Measurements from ENCODE around the gene PLXND1. TPM values are rescaled to one million over a fixed set of nuclear protein-coding genes. Genes with fewer than 3 reads are reported as not detected.
A peak's percentile ranks its signal among the peaks of the same experiment; 100 is the strongest.

PLXND1 gene
- total RNA-seq, 2 donors from 2014 or later, result 2.8 to 4.8 TPM

DNA sequence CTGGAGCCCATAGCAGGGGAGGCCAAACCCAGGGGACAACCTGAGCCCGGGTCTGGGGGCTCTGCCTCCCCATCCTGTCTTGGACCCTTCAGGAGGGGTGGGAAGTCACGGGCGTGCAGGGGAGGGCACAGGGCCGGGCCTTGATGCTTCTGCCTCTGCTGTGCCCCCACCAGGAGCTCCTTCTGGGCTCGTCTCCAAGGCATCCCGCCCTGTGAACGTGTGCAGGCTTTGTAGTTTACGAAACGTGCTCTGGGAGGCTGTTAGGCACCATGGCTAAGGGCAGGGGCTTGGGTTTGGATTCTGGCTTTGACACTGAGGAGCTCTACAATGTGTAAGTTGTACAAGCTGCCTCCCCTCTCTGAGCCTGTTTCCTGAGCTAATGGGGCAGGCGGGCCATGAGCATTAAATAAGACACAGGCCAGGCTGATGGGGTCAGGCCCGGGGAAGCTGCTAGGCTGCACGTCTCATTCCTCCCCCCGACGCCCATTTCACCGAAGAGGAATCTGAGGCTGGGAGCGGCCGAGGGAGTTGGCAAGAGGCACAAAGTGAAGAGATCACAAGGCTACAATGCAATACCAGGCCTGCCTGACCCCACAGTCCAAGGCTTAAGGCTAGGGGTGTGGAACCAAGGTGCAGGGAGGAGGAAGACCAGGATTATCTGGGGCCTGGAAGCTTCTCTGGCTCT, 19.6 kb downstream of the PLXND1 start:
- no peaks in the 10 kb centered on the region for H3K36me3 Mint-ChIP-seq
- DNase-seq (ENCODE audit: low spot score), result no peak
- no peaks in the 10 kb centered on the region for H3K27me3 Mint-ChIP-seq
- no peak overlapping the region for H3K27ac Mint-ChIP-seq
- no peaks in the 10 kb centered on the region for H3K9me3 Mint-ChIP-seq
- ATAC-seq, result no peak
- H3K4me1 Mint-ChIP-seq (ENCODE audit: low read depth in 2 of 2), result peaks cover 13 to 17% of the 10 kb centered on the region in 2 donors
- H3K4me3 Mint-ChIP-seq, result no peak overlapping the region

DNA sequence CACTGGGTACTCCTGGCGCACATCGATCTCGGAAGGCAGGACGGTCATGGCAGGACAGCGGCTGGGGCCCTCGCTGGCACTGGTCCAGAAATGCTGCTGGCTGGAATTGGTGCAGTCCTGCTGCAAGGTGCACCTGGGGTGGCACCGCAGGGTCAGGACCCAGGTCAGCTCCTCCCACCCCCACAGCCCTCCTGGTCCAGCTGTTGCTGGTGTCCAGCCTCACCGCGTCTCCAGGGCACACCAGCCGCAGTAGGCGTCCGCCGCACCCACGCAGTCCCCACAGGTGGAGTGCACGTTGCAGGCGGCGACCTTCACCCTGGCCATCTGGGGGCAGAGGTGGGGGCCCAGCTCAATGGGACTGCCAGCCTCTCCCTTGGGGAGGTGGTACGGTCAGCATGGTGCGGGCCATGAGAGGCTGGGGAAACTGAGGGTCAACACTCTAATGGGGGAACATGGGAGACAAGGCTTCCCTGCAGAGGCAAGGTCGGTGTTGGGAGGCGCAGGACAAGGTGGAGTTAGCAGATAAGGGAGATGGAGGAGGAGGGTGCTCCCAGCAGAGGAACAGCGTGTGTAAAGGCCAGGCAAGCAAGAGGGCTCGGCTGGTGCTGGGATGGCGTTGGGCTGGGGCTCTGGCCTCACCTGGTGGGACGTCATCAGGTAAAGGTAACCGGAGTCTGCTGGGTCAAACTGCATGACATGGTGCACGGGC, 20.4 kb downstream of the PLXND1 start:
- H3K27me3 Mint-ChIP-seq, result no peaks in the 10 kb centered on the region
- H3K27ac Mint-ChIP-seq, result no peak overlapping the region
- H3K36me3 Mint-ChIP-seq, result no peaks in the 10 kb centered on the region
- H3K4me3 Mint-ChIP-seq, result no peak overlapping the region
- DNase-seq (ENCODE audit: low spot score) (no peak), ATAC-seq (no peak)
- no peaks in the 10 kb centered on the region for H3K9me3 Mint-ChIP-seq
- H3K4me1 Mint-ChIP-seq (ENCODE audit: low read depth in 2 of 2), result peaks cover 5 to 13% of the 10 kb centered on the region in 2 donors

GRCh38 chr3:129584631-129585030, 21.8 kb downstream of the PLXND1 start:
- ATAC-seq (no peak), DNase-seq (ENCODE audit: low spot score) (no peak)
- Mint-ChIP-seq H3K27me3 (no peaks in the 10 kb centered on the region), H3K27ac (no peak overlapping the region), H3K4me3 (no peak overlapping the region), H3K36me3 (no peaks in the 10 kb centered on the region), H3K9me3 (no peaks in the 10 kb centered on the region), H3K4me1 (ENCODE audit: low read depth in 2 of 2) (peaks cover 5 to 11% of the 10 kb centered on the region in 2 donors)

- Mint-ChIP-seq H3K4me1 (ENCODE audit: low read depth in 2 of 2) (peaks cover 5 to 17% of the 10 kb centered on the region in 2 donors), H3K4me3 (no peak overlapping the region), H3K36me3 (no peaks in the 10 kb centered on the region), H3K27ac (no peak overlapping the region), H3K9me3 (no peaks in the 10 kb centered on the region), H3K27me3 (no peaks in the 10 kb centered on the region)
- ATAC-seq (no peak), DNase-seq (ENCODE audit: low spot score) (no peak)
These were observed 23.2 kb downstream of the PLXND1 start for GRCh38 chr3:129583289-129583688.

- Mint-ChIP-seq H3K4me3 (no peak overlapping the region), H3K27ac (no peak overlapping the region), H3K4me1 (ENCODE audit: low read depth in 2 of 2) (peaks cover 9 to 19% of the 10 kb centered on the region in 2 donors), H3K36me3 (no peaks in the 10 kb centered on the region), H3K27me3 (no peaks in the 10 kb centered on the region), H3K9me3 (no peaks in the 10 kb centered on the region)
- DNase-seq (ENCODE audit: low spot score) (no peak), ATAC-seq (no peak)
These were observed 23.7 kb downstream of the PLXND1 start for GRCh38 chr3:129582799-129583198.

DNA sequence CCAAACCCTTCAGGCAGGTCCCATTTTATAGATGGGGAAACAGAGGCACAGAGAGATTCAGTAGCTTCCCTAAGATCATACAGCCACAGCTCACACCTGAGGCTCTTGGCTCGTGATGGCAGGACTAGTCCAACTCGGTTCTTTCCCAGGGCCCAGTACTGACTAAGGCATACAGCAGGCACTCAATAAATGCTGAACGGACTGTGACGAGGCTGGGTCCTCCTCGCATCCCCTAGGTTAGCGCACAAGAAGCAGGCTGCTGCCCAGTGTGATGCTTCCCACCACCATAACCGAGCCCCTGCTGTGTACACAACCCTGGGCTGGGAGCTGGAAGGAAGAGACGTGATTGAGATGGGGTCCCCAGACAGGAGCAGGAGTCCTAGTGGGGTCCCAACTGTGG, 24.9 kb downstream of the PLXND1 start:
- H3K36me3 Mint-ChIP-seq, result no peaks in the 10 kb centered on the region
- H3K27ac Mint-ChIP-seq, result no peak overlapping the region
- DNase-seq (ENCODE audit: low spot score) (no peak), ATAC-seq (no peak)
- no peaks in the 10 kb centered on the region for H3K9me3 Mint-ChIP-seq
- H3K27me3 Mint-ChIP-seq, result no peaks in the 10 kb centered on the region
- H3K4me3 Mint-ChIP-seq, result no peak overlapping the region
- H3K4me1 Mint-ChIP-seq (ENCODE audit: low read depth in 2 of 2), result peaks cover 11 to 24% of the 10 kb centered on the region in 2 donors

- Mint-ChIP-seq H3K4me3 (no peak overlapping the region), H3K27me3 (no peaks in the 10 kb centered on the region), H3K4me1 (ENCODE audit: low read depth in 2 of 2) (peaks cover 19 to 36% of the 10 kb centered on the region in 2 donors), H3K27ac (no peak overlapping the region), H3K36me3 (no peaks in the 10 kb centered on the region), H3K9me3 (no peaks in the 10 kb centered on the region)
- DNase-seq (ENCODE audit: low spot score) (no peak), ATAC-seq (no peak)
These were observed 26.5 kb downstream of the PLXND1 start for GRCh38 chr3:129579991-129580390.

- peak overlapping the region; percentile 52 for H3K4me3 Mint-ChIP-seq
- no peak for DNase-seq (ENCODE audit: low spot score)
- no peaks in the 10 kb centered on the region for H3K36me3 Mint-ChIP-seq
- peaks cover 19 to 38% of the 10 kb centered on the region in 2 donors for H3K4me1 Mint-ChIP-seq (ENCODE audit: low read depth in 2 of 2)
- peak in 1 of 2 donors; percentile 31 for ATAC-seq
- no peaks in the 10 kb centered on the region for H3K9me3 Mint-ChIP-seq
- no peaks in the 10 kb centered on the region for H3K27me3 Mint-ChIP-seq
- no peak overlapping the region for H3K27ac Mint-ChIP-seq
These were observed 28.3 kb downstream of the PLXND1 start for GRCh38 chr3:129577925-129578786.

DNA sequence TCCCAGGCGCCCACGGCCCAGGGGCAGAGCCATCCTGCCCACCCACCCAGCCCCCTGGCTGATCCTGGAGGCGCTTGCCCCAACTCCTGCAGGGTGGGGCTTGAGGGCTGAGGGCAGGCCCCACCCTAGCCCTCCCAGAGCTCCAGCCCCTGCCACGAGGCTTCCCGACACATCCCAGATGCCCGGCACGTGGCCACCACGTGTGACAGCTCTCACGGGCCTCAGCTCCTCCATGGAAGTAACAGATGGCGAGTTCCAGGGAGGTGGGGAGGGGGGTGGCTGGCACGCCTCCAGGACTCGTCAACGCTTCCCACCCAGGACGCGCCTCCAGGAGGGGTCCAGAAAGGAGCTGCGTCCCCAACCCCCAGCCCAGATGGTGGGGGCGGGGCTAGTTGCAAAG, 29.1 kb downstream of the PLXND1 start:
- Mint-ChIP-seq H3K27ac (peak overlapping the region in 1 of 2 donors; percentile 59), H3K9me3 (no peaks in the 10 kb centered on the region), H3K4me3 (peak overlapping the region; percentile 52), H3K27me3 (no peaks in the 10 kb centered on the region), H3K36me3 (no peaks in the 10 kb centered on the region), H3K4me1 (ENCODE audit: low read depth in 2 of 2) (peaks cover 19 to 42% of the 10 kb centered on the region in 2 donors)
- no peak for ATAC-seq
- DNase-seq (ENCODE audit: low spot score), result no peak

- Mint-ChIP-seq H3K9me3 (no peaks in the 10 kb centered on the region), H3K27me3 (no peaks in the 10 kb centered on the region), H3K4me1 (ENCODE audit: low read depth in 2 of 2) (peaks cover 23 to 47% of the 10 kb centered on the region in 2 donors), H3K27ac (peak overlapping the region; percentile 59 to 73), H3K4me3 (peak overlapping the region; percentile 30), H3K36me3 (no peaks in the 10 kb centered on the region)
- ATAC-seq (peak; percentile 74 to 81), DNase-seq (ENCODE audit: low spot score) (no peak)
These were observed 29.7 kb downstream of the PLXND1 start for GRCh38 chr3:129576514-129577352.

- Mint-ChIP-seq H3K27me3 (no peaks in the 10 kb centered on the region), H3K27ac (peak overlapping the region; percentile 59 to 73), H3K4me1 (ENCODE audit: low read depth in 2 of 2) (peaks cover 23 to 47% of the 10 kb centered on the region in 2 donors), H3K4me3 (peak overlapping the region; percentile 1), H3K9me3 (no peaks in the 10 kb centered on the region), H3K36me3 (no peaks in the 10 kb centered on the region)
- DNase-seq (ENCODE audit: low spot score) (no peak), ATAC-seq (no peak)
These were observed 30.5 kb downstream of the PLXND1 start for GRCh38 chr3:129575997-129576384.

GRCh38 chr3:129575233-129575996, 31.1 kb downstream of the PLXND1 start:
- H3K36me3 Mint-ChIP-seq, result no peaks in the 10 kb centered on the region
- no peaks in the 10 kb centered on the region for H3K27me3 Mint-ChIP-seq
- no peak overlapping the region for H3K27ac Mint-ChIP-seq
- no peaks in the 10 kb centered on the region for H3K9me3 Mint-ChIP-seq
- peaks cover 23 to 47% of the 10 kb centered on the region in 2 donors for H3K4me1 Mint-ChIP-seq (ENCODE audit: low read depth in 2 of 2)
- ATAC-seq (no peak), DNase-seq (ENCODE audit: low spot score) (no peak)
- H3K4me3 Mint-ChIP-seq, result no peak overlapping the region
